ENCODE results near the gene STK32B. TPM values are rescaled to one million over a fixed set of nuclear protein-coding genes. Genes with fewer than 3 reads are reported as not detected.

STK32B gene
- total and polyA plus RNA-seq, 2 of the 8 experiments (the other 6 are each of a cell fraction or from before 2014, with no cell fraction given), result 2.3 to 2.5 TPM

GRCh38 chr4:5386921-5387320, 335.6 kb downstream of the STK32B start:
- Histone ChIP-seq H3K27me3 (replicated peaks in 1 of 4; ENCODE audit: control insufficient read depth in 3 of 4, extremely low read depth in 1 of 4, insufficient read depth in 3 of 4, low read length in 3 of 4) (no peaks in the 10 kb centered on the region), H3K4ac (replicated peaks; ENCODE audit: insufficient read length, low read depth, low read length) (no peak overlapping the region), H3K9ac (replicated peaks in 1 of 4; ENCODE audit: extremely low read depth in 1 of 4, low read depth in 3 of 4, low read length in 3 of 4) (no peak overlapping the region), H3K14ac (ENCODE audit: insufficient read length) (no peak overlapping the region), H3K56ac (replicated peaks; ENCODE audit: insufficient read length, low read depth, low read length) (no peak overlapping the region), H4K8ac (ENCODE audit: extremely low read depth, insufficient read depth, low read length) (no peak overlapping the region), H2BK5ac (ENCODE audit: low read depth, low read length) (no peak overlapping the region), H4K91ac (replicated peaks; ENCODE audit: insufficient read length, low read length) (no peak overlapping the region), H2AK5ac (ENCODE audit: low read depth, low read length) (no peak overlapping the region), H2BK12ac (ENCODE audit: low read depth, low read length) (no peak overlapping the region), H3K9me3 (ENCODE audit: insufficient read depth in 2 of 2, low read depth in 1 of 2, low read length in 1 of 2) (no peaks in the 10 kb centered on the region), H3K18ac (ENCODE audit: extremely low read depth, low read length) (no peak overlapping the region), H2BK20ac (ENCODE audit: low read length) (no peak overlapping the region), H3K4me2 (ENCODE audit: insufficient read depth in 1 of 2, low read depth in 2 of 2, low read length in 2 of 2) (no peak overlapping the region), H3K79me2 (ENCODE audit: control insufficient read depth in 1 of 2, insufficient read depth in 2 of 2, low read length in 2 of 2) (no peaks in the 10 kb centered on the region), H3K79me1 (ENCODE audit: low read depth, low read length) (no peaks in the 10 kb centered on the region), H4K20me1 (replicated peaks in 1 of 2; ENCODE audit: control insufficient read depth in 1 of 2, insufficient read depth in 2 of 2, low read length in 2 of 2) (no peaks in the 10 kb centered on the region), H3K36me3 (ENCODE audit: control insufficient read depth in 2 of 4, insufficient read depth in 4 of 4, low read length in 3 of 4) (no peaks in the 10 kb centered on the region), H3K4me3 (ENCODE audit: extremely low read depth in 1 of 4, insufficient read depth in 2 of 4, low read depth in 3 of 4, low read length in 4 of 4) (no peak overlapping the region), H3K23ac (ENCODE audit: insufficient read length) (no peak overlapping the region), H2AFZ (ENCODE audit: low read length) (no peak overlapping the region), H3K4me1 (replicated peaks in 1 of 4; ENCODE audit: control insufficient read depth in 3 of 4, insufficient read depth in 4 of 4, low read length in 3 of 4) (no peaks in the 10 kb centered on the region), H4K5ac (ENCODE audit: insufficient read length, low read depth, low read length) (no peak overlapping the region), H3K23me2 (ENCODE audit: low read depth, low read length) (no peaks in the 10 kb centered on the region), H3K27ac (ENCODE audit: low read depth, low read length) (no peak overlapping the region), H2BK15ac (ENCODE audit: low read length) (no peak overlapping the region), H2BK120ac (replicated peaks; ENCODE audit: low read depth, low read length) (no peak overlapping the region)
- POLR2A ChIA-PET (ENCODE audit: partially characterized antibody), result no interaction called here
- CTCF ChIA-PET (ENCODE audit: partially characterized antibody), result interaction anchor here (0.9 to 4.1 kb wide), 6 partner anchors 12 to 332 kb away, joined by 3 to 32 read pairs (median 5); no protein-coding TSS in a partner anchor
- WGBS, 2 experiments (ENCODE audit: extremely low coverage in 1 of 2, insufficient coverage in 1 of 2, insufficient read length in 1 of 2, insufficient replicate concordance in 2 of 2, low coverage in 1 of 2, low lambda C conversion rate in 2 of 2, missing lambda C conversion rate in 1 of 2), result 91% methylated on average over 14 of the region's 14 CpGs; no CpG with 5 or more reads in 1 of the 2 experiments
- no peak for FAIRE-seq
- DNase-seq (ENCODE audit: low read depth in 1 of 2, low spot score in 2 of 2), result no peak
- no peak for TF ChIP-seq BCL11A (IDR thresholded peaks at IDR 0.05; ENCODE audit: low read depth in 2 of 2, low read length in 2 of 2)
- TF ChIP-seq RBBP5 (IDR thresholded peaks at IDR 0.05; ENCODE audit: borderline replicate concordance, low read depth, low read length), result no peak
- no peak for TF ChIP-seq KDM1A (IDR thresholded peaks at IDR 0.05; ENCODE audit: borderline replicate concordance, low read length)
- no peak for TF ChIP-seq SP1 (IDR thresholded peaks at IDR 0.05; ENCODE audit: low read depth, low read length)
- no peak for TF ChIP-seq ATF3 (IDR thresholded peaks at IDR 0.05; ENCODE audit: insufficient read depth, low read depth, low read length)
- TF ChIP-seq KDM5A (IDR thresholded peaks at IDR 0.05; ENCODE audit: low read length), result no peak
- TF ChIP-seq TAF1 (IDR thresholded peaks at IDR 0.05; ENCODE audit: low read depth, low read length), result no peak
- TF ChIP-seq KDM4A (IDR thresholded peaks at IDR 0.05; ENCODE audit: low read depth, low read length, severe bottlenecking), result no peak
- no peak for TF ChIP-seq RXRA (IDR thresholded peaks at IDR 0.05; ENCODE audit: insufficient read depth, low read depth, low read length)
- no peak for TF ChIP-seq TEAD4 (IDR thresholded peaks at IDR 0.05; ENCODE audit: low read depth, low read length)
- no peak for TF ChIP-seq MAFK (IDR thresholded peaks at IDR 0.05; ENCODE audit: low read depth, low read length)
- no peak for TF ChIP-seq RNF2 (IDR thresholded peaks at IDR 0.05; ENCODE audit: borderline replicate concordance, low read depth, low read length, missing control alignments, poor library complexity, severe bottlenecking)
- TF ChIP-seq SIN3A (conservative IDR thresholded peaks at IDR 0.05 in 1 of 2, IDR thresholded peaks at IDR 0.05 in 1 of 2; ENCODE audit: low read depth in 1 of 2, low read length in 2 of 2), result no peak
- no peak for TF ChIP-seq CREB1 (IDR thresholded peaks at IDR 0.05)

Measured in H1 (cell line).